HG03432 (cell line): ENCODE results near the gene GPR137B.
"Not testable (repeated sequence)": the region's sequence is repeated elsewhere in the genome, so short reads cannot be mapped to it uniquely, and the experiment has no call there.

Experiments
- ATAC-seq: cut with Tn5 transposase; IDR thresholded peaks from one replicate; pipeline ENCODE4 v1.9.1; 2021; ENCODE audit warnings: mild to moderate bottlenecking, moderate library complexity; ENCODE audit not compliant: unreplicated experiment

GPR137B gene, protein sequence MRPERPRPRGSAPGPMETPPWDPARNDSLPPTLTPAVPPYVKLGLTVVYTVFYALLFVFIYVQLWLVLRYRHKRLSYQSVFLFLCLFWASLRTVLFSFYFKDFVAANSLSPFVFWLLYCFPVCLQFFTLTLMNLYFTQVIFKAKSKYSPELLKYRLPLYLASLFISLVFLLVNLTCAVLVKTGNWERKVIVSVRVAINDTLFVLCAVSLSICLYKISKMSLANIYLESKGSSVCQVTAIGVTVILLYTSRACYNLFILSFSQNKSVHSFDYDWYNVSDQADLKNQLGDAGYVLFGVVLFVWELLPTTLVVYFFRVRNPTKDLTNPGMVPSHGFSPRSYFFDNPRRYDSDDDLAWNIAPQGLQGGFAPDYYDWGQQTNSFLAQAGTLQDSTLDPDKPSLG

GRCh38 chr1:236142253-236143103 is at the start of gene GPR137B:
TSS of gene GPR137B (plus strand) at chr1:236142539. CDS start at chr1:236142623, 84 bp downstream.
- ATAC-seq, result peak; percentile 75

- no peak for ATAC-seq
Observed at GRCh38 chr1:236092899-236093298, 49.4 kb upstream of the GPR137B start.

DNA sequence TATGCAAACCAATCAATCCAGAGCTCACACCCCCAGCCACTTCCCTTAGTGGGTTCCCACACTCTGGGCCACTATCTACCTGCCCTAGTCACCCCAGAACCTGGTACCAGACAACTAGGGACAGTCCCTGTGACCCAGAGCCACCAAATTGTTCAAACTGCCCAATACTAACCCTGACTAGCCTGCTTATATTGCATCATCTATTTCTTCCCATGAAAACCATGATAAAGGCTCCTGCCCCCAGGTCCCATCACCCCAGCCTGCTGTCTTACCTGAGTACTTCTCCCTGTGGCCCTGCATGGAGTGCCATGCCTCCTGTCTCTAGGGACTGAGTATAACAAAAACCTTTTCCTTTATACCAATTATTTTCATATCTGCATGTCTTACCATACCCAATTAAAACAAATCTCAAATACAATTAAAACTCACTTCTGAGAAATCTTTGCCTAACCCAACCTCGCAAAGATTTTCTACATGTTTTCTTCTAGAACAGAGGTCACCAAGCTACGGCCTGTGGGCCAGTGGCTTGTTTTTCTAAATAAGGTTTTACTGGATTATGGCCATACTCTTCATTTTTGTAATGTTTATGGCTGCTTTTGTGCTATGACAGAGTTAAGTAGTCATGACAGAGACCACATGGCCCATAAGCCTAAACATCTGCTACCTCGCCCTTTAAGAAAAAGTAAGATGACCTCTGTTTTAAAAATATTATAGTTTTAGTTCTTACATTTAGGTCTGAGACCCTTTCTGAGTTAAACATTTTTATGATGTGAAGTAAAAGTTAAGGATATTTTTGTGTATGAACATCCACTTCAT is 46.4 kb upstream of the GPR137B start:
- ATAC-seq, result no peak

GRCh38 chr1:236096660-236097482 is 45.5 kb upstream of the GPR137B start:
- ATAC-seq, result not testable (repeated sequence)

DNA sequence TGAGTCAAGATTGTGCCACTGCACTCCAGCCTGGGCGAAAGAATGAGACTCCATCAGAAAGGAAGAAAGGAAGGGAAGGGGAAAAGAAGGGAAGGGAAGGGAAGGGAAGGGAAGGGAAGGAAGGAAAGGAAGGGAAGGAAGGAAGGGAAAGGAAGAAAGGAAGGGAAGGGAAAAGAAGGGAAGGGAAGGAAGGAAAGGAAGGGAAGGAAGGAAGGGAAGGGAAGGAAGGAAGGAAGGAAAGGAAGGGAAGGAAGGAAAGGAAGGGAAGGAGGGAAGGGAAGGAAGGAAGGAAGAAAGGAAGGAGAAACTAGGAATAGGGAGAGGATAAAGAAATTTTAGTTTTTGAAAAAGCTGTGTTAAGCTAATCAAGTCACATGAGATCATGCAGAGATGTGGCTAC is 44.1 kb upstream of the GPR137B start:
- ATAC-seq, result no peak

GRCh38 chr1:236099355-236099974 is 42.9 kb upstream of the GPR137B start:
- no peak for ATAC-seq

DNA sequence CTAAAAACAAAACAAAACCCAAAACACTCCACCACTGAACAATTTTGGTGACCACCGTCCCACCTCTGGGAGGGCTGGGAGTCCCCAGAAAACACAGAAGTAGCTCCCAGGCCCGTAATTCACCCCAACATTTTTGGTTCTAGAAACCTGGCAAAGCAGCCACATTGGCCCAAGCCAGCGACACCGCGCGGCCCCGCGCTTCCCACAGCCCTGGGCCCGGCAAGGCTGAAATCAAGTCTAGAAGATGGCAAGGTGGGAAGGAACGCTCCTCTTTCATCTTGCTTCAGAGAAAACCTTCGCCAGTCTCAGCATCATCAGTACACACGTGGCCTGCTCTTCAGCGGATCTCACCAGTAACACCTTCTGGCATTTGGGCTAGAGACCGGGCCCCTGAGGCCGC is 41.5 kb upstream of the GPR137B start:
- ATAC-seq, result no peak

- ATAC-seq, result no peak
Observed at GRCh38 chr1:236101233-236102200, 40.8 kb upstream of the GPR137B start.

DNA sequence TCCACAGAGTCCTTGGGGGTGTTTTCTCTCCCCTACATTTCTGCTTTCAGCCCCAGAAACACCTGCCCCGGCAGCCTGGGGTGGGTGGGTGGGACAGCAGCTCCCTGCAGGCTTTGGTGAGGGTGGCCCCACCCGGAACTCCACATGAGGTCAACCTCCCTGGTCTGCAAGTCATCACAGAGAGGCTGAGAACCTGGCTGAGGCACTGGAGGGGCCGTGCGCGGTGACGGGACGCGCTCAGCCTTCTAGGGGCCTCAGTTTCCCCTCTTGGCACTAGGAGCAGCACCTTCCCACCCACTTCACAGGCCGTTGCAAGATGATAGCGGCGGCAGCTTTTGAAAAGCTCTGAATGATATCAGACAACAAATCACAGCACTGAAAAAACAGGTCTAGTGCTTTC is 39.7 kb upstream of the GPR137B start:
- ATAC-seq, result no peak

DNA sequence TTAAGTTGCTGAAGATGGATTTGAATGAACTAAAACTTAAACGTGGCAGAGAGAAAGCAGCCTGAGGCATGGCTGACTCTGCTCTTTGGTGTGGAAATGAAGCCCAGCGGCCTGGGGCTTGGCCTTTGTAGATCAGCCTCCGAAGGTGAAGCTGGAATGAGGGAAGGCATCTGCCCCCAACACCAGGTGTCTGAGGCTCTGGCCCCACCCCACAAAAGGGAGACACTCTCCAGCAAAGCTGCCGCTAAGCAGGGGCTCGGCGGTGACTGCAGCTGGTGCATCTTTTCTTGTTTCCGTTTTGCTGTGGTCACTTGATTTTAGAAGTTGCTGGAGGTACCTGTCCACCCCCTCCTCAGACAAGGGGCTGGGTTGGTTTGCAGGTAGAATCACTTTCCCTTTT is 39.3 kb upstream of the GPR137B start:
- ATAC-seq, result no peak

- peak; percentile 69 for ATAC-seq
Observed at GRCh38 chr1:236103646-236104218, 38.6 kb upstream of the GPR137B start.

GRCh38 chr1:236107121-236107907 is 35.0 kb upstream of the GPR137B start:
- ATAC-seq, result no peak

- ATAC-seq, result no peak
Observed at GRCh38 chr1:236108027-236108648, 34.2 kb upstream of the GPR137B start.

DNA sequence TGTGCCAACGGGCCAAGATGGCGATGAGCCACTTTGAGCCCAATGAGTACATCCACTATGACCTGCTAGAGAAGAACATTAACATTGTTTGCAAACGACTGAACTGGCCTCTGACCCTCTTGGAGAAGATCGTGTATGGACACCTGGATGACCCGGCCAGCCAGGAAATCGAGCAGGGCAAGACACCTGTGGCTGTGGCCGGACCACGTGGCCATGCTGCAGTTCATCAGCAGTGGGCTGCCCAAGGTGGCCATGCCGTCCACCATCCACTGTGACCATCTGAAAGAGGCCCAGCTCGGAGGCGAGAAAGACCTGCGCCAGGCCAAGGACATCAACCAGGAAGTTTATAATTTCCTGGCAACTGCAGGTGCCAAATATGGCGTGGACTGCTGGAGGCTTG is 32.2 kb upstream of the GPR137B start:
- ATAC-seq, result no peak

DNA sequence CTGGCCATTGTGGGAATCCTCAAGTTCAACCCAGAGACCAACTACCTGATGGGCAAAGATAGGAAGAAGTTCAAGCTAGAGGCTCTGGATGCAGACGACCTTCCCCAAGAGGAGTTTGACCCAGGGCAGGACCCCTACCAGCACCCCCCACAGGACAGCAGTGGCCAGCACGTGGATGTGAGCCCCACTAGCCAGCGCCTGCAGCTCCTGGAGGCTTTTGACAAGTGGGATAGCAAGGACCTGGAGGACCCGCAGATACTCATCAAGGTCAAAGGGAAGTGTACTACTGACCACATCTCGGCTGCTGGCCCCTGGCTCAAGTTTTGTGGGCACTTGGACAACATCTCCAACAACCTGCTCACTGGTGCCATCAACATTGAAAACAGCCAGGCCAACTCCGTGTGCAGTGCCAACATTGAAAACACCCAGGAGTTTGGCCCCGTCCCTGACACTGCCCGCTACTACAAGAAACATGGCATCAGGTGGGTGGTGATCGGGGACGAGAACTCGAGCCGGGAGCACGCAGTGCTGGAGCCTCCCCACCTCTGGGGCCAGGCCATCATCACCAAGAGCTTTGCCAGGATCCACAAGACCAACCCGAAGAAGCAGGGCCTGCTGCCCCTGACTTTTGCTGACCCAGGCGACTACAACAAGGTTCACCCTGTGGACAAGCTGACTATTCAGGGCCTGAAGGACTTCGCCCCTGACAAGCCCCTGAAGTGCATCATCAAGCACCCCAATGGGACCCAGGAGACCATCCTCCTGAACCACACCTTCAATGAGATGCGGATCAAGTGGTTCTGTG is 30.6 kb upstream of the GPR137B start:
- ATAC-seq, result no peak

GRCh38 chr1:236112332-236112627 is 30.1 kb upstream of the GPR137B start:
- no peak for ATAC-seq
